Kidney glomerular epithelial cell (primary cell): ENCODE data around the gene SNX12.
A peak's percentile ranks its signal among the peaks of the same experiment; 100 is the strongest.

Source experiments
- DNase-seq: peaks from one replicate; lab custom pipeline; 2025; lab: John Stamatoyannopoulos, UW

The SNX12 gene

GRCh38 chrX:71068044-71068918 is at the start of gene SNX12:
TSS of gene SNX12 (minus strand) at chrX:71068334. CDS start at chrX:71068306, 28 bp downstream.
- peak; percentile 80 for DNase-seq

- no peak for DNase-seq
These were observed 49.2 kb upstream of the SNX12 start for GRCh38 chrX:71117358-71117757.

- DNase-seq: no peak
These were observed 43.8 kb upstream of the SNX12 start for GRCh38 chrX:71111921-71112431.

- no peak for DNase-seq
These were observed 43.2 kb upstream of the SNX12 start, which contains the start of gene IL2RG for GRCh38 chrX:71111141-71111843. TSS of gene IL2RG (minus strand) at chrX:71111577. CDS start at chrX:71111539, 38 bp downstream.

- DNase-seq: no peak
These were observed 40.9 kb upstream of the SNX12 start for GRCh38 chrX:71109051-71109450.

GRCh38 chrX:71107762-71108360 is 39.7 kb upstream of the SNX12 start:
- DNase-seq: no peak

- DNase-seq: no peak
These were observed 39.1 kb upstream of the SNX12 start for GRCh38 chrX:71107245-71107644.

- DNase-seq: no peak
These were observed 38.3 kb upstream of the SNX12 start, which contains the start of gene CXorf65 for GRCh38 chrX:71106427-71106826. TSS of gene CXorf65 (minus strand) at chrX:71106740. CDS start at chrX:71106556, 184 bp downstream.

- no peak for DNase-seq
These were observed 37.5 kb upstream of the SNX12 start for GRCh38 chrX:71105628-71106027.

GRCh38 chrX:71103110-71103983 is 35.2 kb upstream of the SNX12 start:
- DNase-seq: no peak

GRCh38 chrX:71102292-71102691 is 34.2 kb upstream of the SNX12 start:
- DNase-seq: no peak

GRCh38 chrX:71100581-71101505 is 32.7 kb upstream of the SNX12 start:
- DNase-seq: no peak

GRCh38 chrX:71099736-71100135 is 31.6 kb upstream of the SNX12 start:
- no peak for DNase-seq

GRCh38 chrX:71098951-71099506 is 30.9 kb upstream of the SNX12 start:
- DNase-seq: no peak

- peak; percentile 10 for DNase-seq
These were observed 30.2 kb upstream of the SNX12 start for GRCh38 chrX:71098302-71098701.

- DNase-seq: no peak
These were observed 28.6 kb upstream of the SNX12 start for GRCh38 chrX:71096760-71097032.

GRCh38 chrX:71095981-71096759 is 28.0 kb upstream of the SNX12 start:
- DNase-seq: no peak

- DNase-seq: peak; percentile 70
These were observed 27.4 kb upstream of the SNX12 start, which contains the start of gene FOXO4 for GRCh38 chrX:71095555-71095980. TSS of gene FOXO4 (plus strand) at chrX:71095851. CDS start at chrX:71096529, 678 bp downstream.

- no peak for DNase-seq
These were observed 26.9 kb upstream of the SNX12 start for GRCh38 chrX:71095033-71095432.
